ENCODE measurements around the gene HSPG2. TPM values are rescaled to one million over a fixed set of nuclear protein-coding genes. Genes with fewer than 3 reads are reported as not detected.

Gene HSPG2
- total and polyA plus RNA-seq, 9 of the 15 experiments (the other 6 are each of a cell fraction or from before 2014, with no cell fraction given), result 0.14 to 160 (median 15.7) TPM

GRCh38 chr1:21782349-21782867 lies 154.7 kb downstream of the HSPG2 start (continued):
- TF ChIP-seq SMAD3 (CRISPR knock-in tag; conservative IDR thresholded peaks at IDR 0.05) (no peak), SMARCB1 (IDR thresholded peaks at IDR 0.05; ENCODE audit: insufficient read length, low read depth) (no peak), CHD4 (IDR thresholded peaks at IDR 0.05; ENCODE audit: insufficient read depth, insufficient replicate concordance, low read depth, low read length, poor library complexity, severe bottlenecking) (no peak), NFRKB (IDR thresholded peaks at IDR 0.05; ENCODE audit: low read depth) (peak; percentile 75), ZEB2 (IDR thresholded peaks at IDR 0.05) (peak; percentile 96), MEIS2 (IDR thresholded peaks at IDR 0.05; ENCODE audit: partially characterized antibody) (no peak), TBP (optimal IDR thresholded peaks at IDR 0.05; ENCODE audit: low read depth, low read length) (no peak), LEF1 (IDR thresholded peaks at IDR 0.05) (no peak), MCM7 (IDR thresholded peaks at IDR 0.05) (no peak), ARID3A (IDR thresholded peaks at IDR 0.05; ENCODE audit: borderline replicate concordance, low read depth, low read length) (no peak), HES1 (IDR thresholded peaks at IDR 0.05; ENCODE audit: low read depth) (no peak; the same call in 1 of the 2 replicates), ZFP36 (IDR thresholded peaks at IDR 0.05; ENCODE audit: low read depth, low read length, partially characterized antibody) (no peak), HLTF (IDR thresholded peaks at IDR 0.05) (peak; percentile 59; the same call in 1 of the 2 replicates), SIN3A (IDR thresholded peaks at IDR 0.05; ENCODE audit: borderline replicate concordance in 2 of 2, control insufficient read depth in 1 of 2, low read depth in 2 of 2, low read length in 2 of 2) (no peak), CBX5 (IDR thresholded peaks at IDR 0.05; ENCODE audit: borderline replicate concordance, low read depth) (no peak), CBX8 (IDR thresholded peaks at IDR 0.05; ENCODE audit: borderline replicate concordance, extremely low read depth, low read depth, low read length, poor library complexity, severe bottlenecking) (no peak), ZNF431 (CRISPR knock-in tag; IDR thresholded peaks at IDR 0.05) (0 out of 2 replicates have a peak, but pooled peaks have one; percentile 24), ZNF134 (CRISPR knock-in tag; conservative IDR thresholded peaks at IDR 0.05) (no peak), HDGF (IDR thresholded peaks at IDR 0.05) (no peak), MEF2A (IDR thresholded peaks at IDR 0.05; ENCODE audit: control insufficient read depth, low read depth, low read length) (no peak), MCM5 (IDR thresholded peaks at IDR 0.05; ENCODE audit: low read depth) (no peak), ETV5 (CRISPR knock-in tag; IDR thresholded peaks at IDR 0.05; ENCODE audit: low read depth) (no peak; the same call in 1 of the 2 replicates), DDX20 (tag; IDR thresholded peaks at IDR 0.05; ENCODE audit: low read depth) (no peak), ARHGAP35 (IDR thresholded peaks at IDR 0.05; ENCODE audit: partially characterized antibody) (no peak), JUND (IDR thresholded peaks at IDR 0.05; ENCODE audit: borderline replicate concordance, low read depth, low read length) (no peak), JUND (tag; IDR thresholded peaks at IDR 0.05; ENCODE audit: borderline replicate concordance, low read depth, low read length) (peak; percentile 46; the same call in 1 of the 3 replicates), ZNF324 (CRISPR knock-in tag; IDR thresholded peaks at IDR 0.05) (no peak), BMI1 (IDR thresholded peaks at IDR 0.05; ENCODE audit: low read length) (no peak), E2F5 (CRISPR knock-in tag; IDR thresholded peaks at IDR 0.05) (peak; percentile 91; the same call in 1 of the 2 replicates)
